DMS79 (cell line): ENCODE data around the gene TTC39A.

Source experiments
- DNase-seq: peaks from one replicate; lab custom pipeline; 2025; lab: John Stamatoyannopoulos, UW

Gene TTC39A

DNA sequence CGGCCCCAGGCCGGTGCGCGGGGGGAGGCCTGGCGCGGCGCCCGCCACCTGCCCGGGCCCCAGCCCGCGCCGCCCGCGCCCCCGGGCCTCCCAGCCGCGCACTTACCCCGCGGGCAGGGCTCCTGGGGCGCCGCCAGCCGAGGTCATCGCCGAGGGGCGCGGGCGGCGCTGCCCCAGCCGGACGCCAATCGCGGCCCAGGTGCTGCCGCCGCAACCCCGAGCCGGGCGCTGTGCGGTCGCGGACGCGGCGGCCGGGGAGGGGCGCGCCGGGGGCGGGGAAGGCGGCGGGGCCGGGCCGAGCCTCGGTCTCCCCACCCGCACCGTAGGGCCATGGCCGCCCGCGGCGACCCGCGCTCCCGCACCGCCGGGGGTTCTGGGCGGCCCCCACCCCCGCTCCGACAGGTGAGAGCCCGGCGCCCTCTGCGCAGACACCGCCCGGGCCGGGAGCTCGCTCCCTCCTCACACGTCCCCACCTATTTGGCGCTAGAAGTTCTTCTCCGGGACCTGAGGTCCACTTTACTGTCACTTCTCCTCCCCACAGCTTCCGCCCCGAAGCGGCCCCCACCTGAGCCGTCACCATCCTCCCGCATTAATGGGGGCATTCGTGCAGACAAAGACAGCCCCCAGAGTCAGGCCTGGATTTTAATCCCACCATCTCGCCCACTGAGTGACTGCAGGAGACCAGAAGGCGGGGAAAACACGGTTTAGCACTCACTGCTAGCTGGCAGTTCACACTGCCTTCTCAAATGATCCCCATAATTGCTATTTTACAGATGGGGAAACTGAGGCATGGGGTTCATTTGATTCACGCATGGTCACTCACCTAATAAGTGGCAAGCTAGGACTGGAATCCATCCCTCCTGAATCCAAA is at the start of gene TTC39A:
Gene TTC39A, minus strand, starts transcription at position 232 of the 871 bp plus-strand sequence. Its CDS starts 85 bp downstream, at position 147.
- DNase-seq = no peak

DNA sequence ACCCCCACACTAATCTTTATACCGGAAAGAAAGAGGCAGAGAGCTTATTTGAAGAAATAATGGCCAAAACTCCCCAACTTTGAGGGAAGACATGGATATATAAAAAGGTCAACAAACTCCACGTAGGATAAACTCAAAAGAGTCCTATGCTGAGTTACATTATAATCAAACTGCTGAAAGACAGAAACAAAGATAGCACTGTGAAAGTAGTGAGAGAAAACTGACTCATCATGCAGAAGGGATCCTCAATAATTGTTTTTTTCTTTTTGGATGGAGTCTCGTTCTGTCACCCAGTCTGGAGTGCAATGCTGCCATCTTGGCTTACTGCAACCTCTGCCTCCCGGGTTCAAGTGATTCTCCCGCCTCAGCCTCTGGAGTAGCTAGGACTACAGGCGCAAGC is 48.5 kb upstream of the TTC39A start:
- DNase-seq = no peak

- no peak for DNase-seq
Observed at GRCh38 chr1:51373898-51374297, 43.5 kb upstream of the TTC39A start.

GRCh38 chr1:51372561-51372960 is 42.2 kb upstream of the TTC39A start:
- no peak for DNase-seq

DNA sequence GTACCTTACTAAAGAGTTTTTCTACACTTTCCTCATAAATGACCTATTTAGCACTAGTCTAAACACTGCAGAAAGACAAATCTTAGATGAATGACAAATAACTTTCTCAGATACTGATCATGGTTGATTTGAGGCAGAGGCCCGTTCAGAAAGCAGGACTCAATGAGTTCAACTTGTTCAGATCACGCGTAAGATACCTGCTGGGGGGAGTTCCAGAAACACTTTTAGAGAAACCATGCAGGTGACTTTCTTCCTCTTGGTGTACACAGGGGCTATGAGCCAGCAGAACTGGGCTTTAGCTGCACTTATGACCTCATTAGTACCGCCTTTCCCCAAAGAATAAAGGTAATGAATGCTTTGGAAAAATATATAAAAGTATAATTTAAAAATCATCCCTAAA is 38.8 kb upstream of the TTC39A start:
- no peak for DNase-seq

DNA sequence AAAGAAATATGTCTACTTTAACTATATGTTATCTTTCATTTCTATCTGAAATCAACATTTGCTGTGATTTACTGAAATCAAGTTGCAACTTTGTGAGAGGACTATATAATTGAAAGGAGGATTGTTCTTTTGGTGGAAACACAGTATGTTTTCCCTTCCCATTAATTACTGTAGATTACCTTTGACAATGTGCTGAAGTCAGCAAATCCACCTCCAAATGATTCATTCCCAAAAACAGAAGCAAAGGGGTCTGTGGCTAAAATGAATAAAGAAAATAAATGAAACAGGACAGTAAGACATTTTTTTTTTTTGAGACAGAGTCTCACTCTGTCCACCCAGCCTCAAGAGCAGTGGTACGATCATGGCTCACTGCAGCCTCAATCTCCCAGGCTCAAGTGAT is 35.4 kb upstream of the TTC39A start:
- no peak for DNase-seq

GRCh38 chr1:51359879-51360278 is 29.5 kb upstream of the TTC39A start:
- DNase-seq = no peak

GRCh38 chr1:51355382-51355781 is 25.0 kb upstream of the TTC39A start:
- no peak for DNase-seq

DNA sequence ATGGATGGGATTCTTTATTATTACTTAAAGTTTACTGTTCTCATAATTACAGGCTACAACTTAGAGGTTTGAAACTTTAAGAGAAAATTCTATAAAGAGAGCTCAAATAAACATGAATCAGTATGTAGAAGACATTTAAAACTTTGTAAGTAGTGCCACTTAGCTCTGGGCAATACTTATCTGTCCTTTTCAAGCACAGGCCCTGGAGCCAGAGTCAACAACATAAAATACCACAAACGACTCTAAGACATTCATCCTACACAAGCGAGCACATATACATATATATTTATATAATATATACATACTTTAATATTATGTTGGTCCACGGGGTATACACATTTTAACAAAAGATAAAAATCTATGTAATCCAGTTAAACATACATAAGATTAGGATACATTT is 24.1 kb upstream of the TTC39A start:
- DNase-seq = no peak

DNA sequence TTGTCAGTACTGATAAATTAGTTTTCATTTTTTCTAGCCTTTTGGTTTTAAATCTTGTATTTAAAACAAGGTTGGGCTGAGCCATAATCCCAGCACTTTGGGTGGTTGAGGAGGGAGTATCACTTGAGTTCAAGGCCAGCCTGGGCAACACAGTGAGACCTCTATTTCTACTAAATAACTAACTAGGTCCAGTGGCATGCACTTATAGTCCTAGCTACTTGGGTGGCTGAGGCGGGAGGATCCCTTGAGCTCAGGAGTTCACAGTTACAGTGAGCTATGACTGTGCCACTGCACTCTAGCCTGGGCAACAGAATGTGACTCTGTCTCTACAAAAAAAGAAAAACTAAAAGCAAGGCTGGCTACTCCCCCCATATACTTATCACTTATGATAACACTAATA is 21.5 kb upstream of the TTC39A start:
- no peak for DNase-seq

- no peak for DNase-seq
Observed at GRCh38 chr1:51349862-51350261, 19.5 kb upstream of the TTC39A start.

DNA sequence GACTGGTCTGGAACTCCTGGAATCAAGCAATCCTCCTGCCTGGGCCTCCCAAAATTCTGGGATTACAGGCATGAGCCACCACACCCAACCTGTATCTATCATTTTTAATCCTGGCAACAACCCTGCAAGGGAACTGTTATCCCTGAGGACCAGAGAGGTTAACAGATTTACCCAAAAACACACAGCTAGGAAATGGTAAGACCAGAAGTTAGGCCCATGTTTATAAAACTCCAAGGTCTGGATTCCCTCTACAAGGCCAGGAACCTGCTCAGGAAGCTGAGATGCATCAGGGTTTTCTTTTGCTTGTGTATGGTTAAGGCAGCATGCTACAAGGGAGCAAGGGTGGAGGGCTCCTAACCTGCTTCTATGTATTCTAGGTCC is 17.8 kb upstream of the TTC39A start:
- DNase-seq = no peak

- DNase-seq = no peak
Observed at GRCh38 chr1:51347398-51348146, 17.2 kb upstream of the TTC39A start.

DNA sequence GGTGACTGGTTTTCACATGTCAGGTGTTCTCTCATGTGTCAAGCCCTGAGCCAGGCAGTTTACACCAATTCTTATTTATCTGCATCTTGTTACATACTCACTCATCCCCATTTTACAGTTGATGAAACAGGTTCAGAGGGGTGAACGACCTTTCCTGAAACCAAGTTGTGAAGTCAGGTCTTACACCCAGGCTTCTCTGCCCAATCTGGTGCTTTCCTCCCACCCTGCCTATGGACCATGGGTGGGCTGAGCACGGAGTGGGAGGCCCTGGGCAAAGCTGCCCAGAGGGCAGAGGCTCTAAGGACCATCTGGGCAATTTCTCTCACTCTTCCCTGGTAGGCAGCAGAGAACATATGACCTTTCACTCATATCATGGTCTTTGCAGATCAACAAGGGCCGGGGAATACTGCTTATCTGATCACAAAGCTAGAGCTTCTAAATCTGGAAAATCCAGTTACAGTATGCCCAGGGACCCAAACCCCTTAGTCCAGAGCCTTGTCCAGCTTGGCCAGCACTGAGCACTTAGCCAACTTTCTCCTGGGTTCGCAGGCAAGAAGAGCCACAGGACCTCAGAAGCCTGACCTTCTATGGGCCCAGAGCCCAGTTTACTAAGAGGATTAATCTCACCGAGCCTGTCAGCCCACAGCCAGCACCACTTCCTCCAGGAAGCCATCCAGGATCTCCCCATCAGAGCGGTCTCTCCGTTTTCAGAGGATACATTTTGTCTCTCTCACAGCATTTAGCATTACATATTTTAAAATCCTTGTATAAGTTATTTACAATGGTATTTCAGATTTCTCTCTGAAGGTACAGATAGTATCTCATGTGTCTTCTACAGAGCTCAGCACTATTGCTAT is 16.0 kb upstream of the TTC39A start:
- no peak for DNase-seq

DNA sequence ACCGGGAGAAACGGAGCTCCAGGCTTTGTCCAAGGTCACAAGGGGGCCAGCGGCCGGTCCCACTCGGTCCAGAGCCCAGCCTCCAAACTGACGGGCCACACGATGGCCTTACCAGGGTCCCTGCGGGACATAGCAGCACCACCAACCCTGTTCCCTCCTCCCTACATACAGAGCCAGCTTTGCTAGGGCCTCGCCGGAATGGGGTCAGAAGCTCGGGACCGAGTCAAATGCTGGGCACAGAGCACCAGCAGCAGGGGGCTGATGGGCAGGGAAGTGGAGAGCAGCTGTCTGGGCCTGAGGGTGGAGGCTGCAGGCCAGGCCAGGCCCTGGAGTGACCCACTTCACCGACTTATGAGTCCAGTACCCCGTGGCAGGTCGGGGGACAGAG is 14.9 kb upstream of the TTC39A start:
- no peak for DNase-seq

GRCh38 chr1:51344602-51345299 is 14.4 kb upstream of the TTC39A start:
- DNase-seq = no peak

GRCh38 chr1:51344276-51344601 is 13.9 kb upstream of the TTC39A start:
- no peak for DNase-seq

DNA sequence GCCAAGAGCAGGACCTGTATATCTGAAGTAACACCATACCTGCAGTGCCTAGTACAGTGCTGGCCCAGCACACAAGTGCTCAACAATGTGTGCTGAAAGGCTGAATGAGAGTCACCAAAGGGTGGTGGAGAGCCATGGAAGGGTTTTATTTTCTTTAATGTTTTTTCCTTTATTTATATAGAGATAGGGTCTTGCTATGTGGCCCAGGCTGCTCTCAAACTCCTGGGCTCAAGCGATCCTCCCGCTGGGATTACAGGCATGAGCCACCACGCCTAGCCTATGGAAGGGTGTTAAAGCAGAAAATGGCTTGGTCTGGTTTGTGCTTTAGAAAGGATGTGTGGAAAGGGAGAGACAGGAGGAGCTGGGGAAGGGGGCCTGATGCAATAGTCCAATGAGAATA is 13.3 kb upstream of the TTC39A start:
- no peak for DNase-seq

- DNase-seq = no peak
Observed at GRCh38 chr1:51342591-51343206, 12.3 kb upstream of the TTC39A start.

DNA sequence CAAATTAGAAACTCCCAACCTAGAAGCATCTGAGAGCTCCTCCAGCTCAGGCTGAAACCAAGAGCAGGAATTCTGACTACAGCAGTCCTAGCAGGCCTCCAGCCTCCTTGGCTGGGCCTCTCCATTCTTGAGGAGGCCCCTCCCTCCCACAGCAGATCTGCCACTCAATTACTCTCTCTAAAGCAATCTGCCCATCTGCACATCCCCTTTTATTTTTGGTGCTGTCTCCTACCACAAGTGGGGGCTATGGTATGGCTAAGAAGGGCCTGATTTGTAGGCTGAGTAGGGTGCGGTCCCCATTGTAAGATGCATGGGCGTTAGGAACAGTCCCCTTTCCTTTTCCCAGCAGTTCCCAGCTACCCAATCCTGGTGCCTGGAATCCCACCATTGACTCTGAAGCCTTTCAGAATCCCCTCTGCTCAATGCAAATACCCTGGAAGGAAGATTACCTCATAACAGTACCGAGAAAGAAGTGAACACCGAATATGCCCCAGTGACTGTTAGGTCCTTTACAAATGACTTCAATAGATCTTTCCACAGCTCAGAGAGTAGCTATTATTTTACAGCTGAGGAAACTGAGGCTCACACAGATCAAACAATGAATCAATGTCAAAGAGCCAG is 11.6 kb upstream of the TTC39A start:
- no peak for DNase-seq

- no peak for DNase-seq
Observed at GRCh38 chr1:51340380-51340779, 10.0 kb upstream of the TTC39A start.
